H1 (cell line): ENCODE measurements around the gene ACACB. TPM values are rescaled to one million over a fixed set of nuclear protein-coding genes. Genes with fewer than 3 reads are reported as not detected.

Experiments
- CTCF ChIA-PET: fragments of 300-600 bp; sonication (Branson Sonifier 250); formaldehyde crosslinking; loops from one replicate; lab custom pipeline; 2021; ENCODE audit not compliant: partially characterized antibody; lab: Charles Lee
- POLR2A ChIA-PET: fragments of 300-600 bp; sonication (Branson Sonifier 250); formaldehyde crosslinking; loops from one replicate; lab custom pipeline; 2021; ENCODE audit warnings: inconsistent platforms; ENCODE audit not compliant: partially characterized antibody; lab: Charles Lee
- DNase-seq, 2 experiments: peaks; one replicate each; pipeline versions ENCODE4 v3.0.0 to v3.0.0-alpha.2; 2010 to 2022; ENCODE audit warnings: low spot score in 2 of 2, low read depth in 1 of 2, mixed read lengths in 1 of 2
- FAIRE-seq: peaks from 2 replicates; lab custom pipeline; 2011; peaks lifted over from hg19 to GRCh38; lab: Jason Lieb, UNC
- H2AFZ ChIP-seq: 2 replicates; pipeline ENCODE4 v1.8.1; 2012; ENCODE audit warnings: low read length, inconsistent platforms
- H2AK5ac ChIP-seq: 2 replicates; pipeline ENCODE4 v1.6.1; 2013; ENCODE audit warnings: low read depth, low read length
- H2BK120ac ChIP-seq: replicated peaks from 2 replicates; pipeline ENCODE3; 2013; ENCODE audit warnings: low read depth, low read length, inconsistent platforms
- H2BK12ac ChIP-seq: 2 replicates; pipeline ENCODE4 v1.6.1; 2013; ENCODE audit warnings: low read depth, low read length
- H2BK15ac ChIP-seq: 2 replicates; pipeline ENCODE4 v1.6.1; 2013; ENCODE audit warnings: low read length
- H2BK20ac ChIP-seq: 2 replicates; pipeline ENCODE4 v1.6.1; 2013; ENCODE audit warnings: low read length
- H2BK5ac ChIP-seq: 2 replicates; pipeline ENCODE4 v1.6.1; 2013; ENCODE audit warnings: low read depth, low read length
- H3K14ac ChIP-seq: 2 replicates; pipeline ENCODE4 v1.6.1; 2013; ENCODE audit warnings: inconsistent platforms; ENCODE audit not compliant: insufficient read length
- H3K18ac ChIP-seq: 2 replicates; pipeline ENCODE4 v1.6.1; 2013; ENCODE audit warnings: low read length; ENCODE audit errors: extremely low read depth
- H3K23ac ChIP-seq: 2 replicates; pipeline ENCODE4 v1.6.1; 2013; ENCODE audit warnings: inconsistent platforms; ENCODE audit not compliant: insufficient read length
- H3K23me2 ChIP-seq: 2 replicates; pipeline ENCODE4 v1.6.1; 2013; ENCODE audit warnings: low read depth, low read length
- H3K27ac ChIP-seq: 2 replicates; pipeline ENCODE4 v1.6.1; 2011; ENCODE audit warnings: low read depth, low read length, inconsistent platforms
- H3K27me3 ChIP-seq, 4 experiments: replicated peaks in 1 of 4; 1 replicate in 1 of 4; 2 replicates in 3 of 4; pipeline versions ENCODE4 v1.6.1 to v1.8.1; 2011 to 2013; ENCODE audit warnings: low read length in 3 of 4, mild to moderate bottlenecking in 3 of 4, inconsistent platforms in 2 of 4, mixed read lengths in 2 of 4, moderate library complexity in 1 of 4; ENCODE audit not compliant: control insufficient read depth in 3 of 4, insufficient read depth in 3 of 4; ENCODE audit errors: extremely low read depth in 1 of 4
- H3K36me3 ChIP-seq, 4 experiments: 2 replicates each; pipeline versions ENCODE4 v1.6.1 to v1.8.1; 2011 to 2013; ENCODE audit warnings: mild to moderate bottlenecking in 4 of 4, low read length in 3 of 4, moderate library complexity in 2 of 4, control low read depth in 1 of 4, inconsistent platforms in 1 of 4; ENCODE audit not compliant: insufficient read depth in 4 of 4, control insufficient read depth in 2 of 4
- H3K4ac ChIP-seq: replicated peaks from 2 replicates; pipeline ENCODE3; 2013; ENCODE audit warnings: low read length, low read depth, mixed read lengths, inconsistent platforms; ENCODE audit not compliant: insufficient read length
- H3K4me1 ChIP-seq, 4 experiments: replicated peaks in 1 of 4; 1 replicate in 1 of 4; 2 replicates in 3 of 4; pipeline versions ENCODE4 v1.6.1 to v1.8.1; 2011 to 2013; ENCODE audit warnings: low read length in 3 of 4, inconsistent platforms in 2 of 4, mixed read lengths in 1 of 4; ENCODE audit not compliant: insufficient read depth in 4 of 4, control insufficient read depth in 3 of 4
- H3K4me2 ChIP-seq, 2 experiments: 2 replicates each; pipeline versions ENCODE4 v1.6.1 to v1.8.1; 2011 to 2013; ENCODE audit warnings: low read depth in 2 of 2, low read length in 2 of 2, control low read depth in 1 of 2, inconsistent platforms in 1 of 2, mild to moderate bottlenecking in 1 of 2; ENCODE audit not compliant: insufficient read depth in 1 of 2
- H3K4me3 ChIP-seq, 4 experiments: fragments of 200-600, 300-600 bp in 1 of 4; sonication (generic), shearing (Covaris generic), sonication (Bioruptor Twin) in 1 of 4; 2 replicates each; pipeline versions ENCODE4 v1.5.1 to v1.8.1; 2011 to 2016; ENCODE audit warnings: low read length in 4 of 4, low read depth in 3 of 4, control low read depth in 2 of 4, inconsistent platforms in 2 of 4, mild to moderate bottlenecking in 2 of 4, mixed read lengths in 1 of 4, moderate library complexity in 1 of 4; ENCODE audit not compliant: insufficient read depth in 2 of 4; ENCODE audit errors: extremely low read depth in 1 of 4
- H3K56ac ChIP-seq: replicated peaks from 2 replicates; pipeline ENCODE3; 2013; ENCODE audit warnings: low read depth, mild to moderate bottlenecking, mixed read lengths, low read length, inconsistent platforms; ENCODE audit not compliant: insufficient read length
- H3K79me1 ChIP-seq: 2 replicates; pipeline ENCODE4 v1.6.1; 2013; ENCODE audit warnings: low read depth, low read length, control low read depth
- H3K79me2 ChIP-seq, 2 experiments: 2 replicates each; pipeline versions ENCODE4 v1.6.1 to v1.8.1; 2012 to 2013; ENCODE audit warnings: low read length in 2 of 2, mild to moderate bottlenecking in 2 of 2, inconsistent platforms in 1 of 2; ENCODE audit not compliant: insufficient read depth in 2 of 2, control insufficient read depth in 1 of 2
- H3K9ac ChIP-seq, 4 experiments: replicated peaks in 1 of 4; 1 replicate in 1 of 4; 2 replicates in 3 of 4; pipeline versions ENCODE4 v1.6.1 to v1.8.1; 2011 to 2013; ENCODE audit warnings: low read depth in 3 of 4, low read length in 3 of 4, control low read depth in 2 of 4, mild to moderate bottlenecking in 2 of 4, moderate library complexity in 2 of 4, inconsistent platforms in 1 of 4; ENCODE audit errors: extremely low read depth in 1 of 4
- H3K9me3 ChIP-seq, 2 experiments: 2 replicates each; pipeline versions ENCODE4 v1.6.1 to v1.8.1; 2012 to 2013; ENCODE audit warnings: mild to moderate bottlenecking in 2 of 2, moderate library complexity in 2 of 2, control low read depth in 1 of 2, inconsistent platforms in 1 of 2, low read depth in 1 of 2, low read length in 1 of 2, mixed read lengths in 1 of 2; ENCODE audit not compliant: insufficient read depth in 2 of 2
- H4K20me1 ChIP-seq, 2 experiments: replicated peaks in 1 of 2; 2 replicates each; pipeline versions ENCODE3 to v1.8.1; 2011 to 2013; ENCODE audit warnings: inconsistent platforms in 2 of 2, low read length in 2 of 2, mild to moderate bottlenecking in 1 of 2; ENCODE audit not compliant: insufficient read depth in 2 of 2, control insufficient read depth in 1 of 2
- H4K5ac ChIP-seq: 2 replicates; pipeline ENCODE4 v1.6.1; 2013; ENCODE audit warnings: low read length, low read depth, mixed read lengths, inconsistent platforms; ENCODE audit not compliant: insufficient read length
- H4K8ac ChIP-seq: 2 replicates; pipeline ENCODE4 v1.8.0; 2013; ENCODE audit warnings: mild to moderate bottlenecking, moderate library complexity, low read length, inconsistent platforms; ENCODE audit not compliant: insufficient read depth; ENCODE audit errors: extremely low read depth
- H4K91ac ChIP-seq: replicated peaks from 2 replicates; pipeline ENCODE3; 2013; ENCODE audit warnings: low read length, mixed read lengths, inconsistent platforms; ENCODE audit not compliant: insufficient read length
- ASH2L ChIP-seq: fragments of 200-600, 300-600 bp; sonication (generic); IDR thresholded peaks from one replicate; pipeline ENCODE4 v1.7.1; 2017; ENCODE audit warnings: low read length
- EZH2 ChIP-seq: fragments of 200-600 bp; sonication (generic); IDR thresholded peaks from 2 replicates; pipeline ENCODE4 v1.7.1; 2012; ENCODE audit warnings: low read depth, mild to moderate bottlenecking, moderate library complexity, low read length, inconsistent platforms; ENCODE audit not compliant: severe bottlenecking
- JUN ChIP-seq: IDR thresholded peaks from 2 replicates; pipeline ENCODE4 v1.6.1; 2011; ENCODE audit warnings: low read depth, mild to moderate bottlenecking, improper control_type of control experiment, low read length
- TAF7 ChIP-seq: optimal IDR thresholded peaks from 2 replicates; pipeline ENCODE3; 2011; ENCODE audit warnings: low read depth, mild to moderate bottlenecking, inconsistent platforms, low read length, moderate library complexity, borderline replicate concordance
- WGBS, 2 experiments: shearing (Covaris generic) in 1 of 2; methylation state at CpG; one replicate each; pipeline versions ENCODE4 v1.1.6 to v1.1.7; 2013 to 2015; ENCODE audit warnings: low lambda C conversion rate in 2 of 2, mixed read lengths in 2 of 2, inconsistent platforms in 1 of 2, low coverage in 1 of 2, missing lambda C conversion rate in 1 of 2; ENCODE audit not compliant: insufficient replicate concordance in 2 of 2, insufficient coverage in 1 of 2, insufficient read length in 1 of 2; ENCODE audit errors: extremely low coverage in 1 of 2, missing lambda C conversion rate in 1 of 2; 5-methylcytosine and 5-hydroxymethylcytosine counted together
- polyA plus RNA-seq, 7 experiments: library from polyadenylated mRNA; depleted of rRNA in 3 of 7; stranded (reverse) in 5 of 7; unstranded in 2 of 7; fragments of >200 nt in 5 of 7; fragments of 200-250 nt in 2 of 7; gene quantifications; 1 replicate in 5 of 7; 2 replicates in 1 of 7; 4 replicates in 1 of 7; pipeline versions ENCODE4 v1.2.1 to v1.2.3, GENCODE V29; 2011 to 2013; ENCODE audit warnings: missing spikeins in 2 of 7, mixed read lengths in 2 of 7
- total RNA-seq: library from RNA; stranded (reverse); fragmentation: NEBNext Ultra II Directional; extraction: Animal tissue kit (Norgen Biotek cat#: 25700); gene quantifications from 2 replicates; pipeline ENCODE4 v1.2.1, GENCODE V29; 2021
- TF ChIP-seq, protein P1 (sequence below): IDR thresholded peaks from 2 replicates; pipeline ENCODE4 v1.6.1; 2011; ENCODE audit warnings: low read length, improper control_type of control experiment
- TF ChIP-seq, protein P2 (sequence below): IDR thresholded peaks from 2 replicates; pipeline ENCODE4 v1.6.1; 2012; ENCODE audit warnings: low read length, inconsistent platforms
- TF ChIP-seq, protein P3 (sequence below): IDR thresholded peaks from 2 replicates; pipeline ENCODE4 v1.6.1; 2012; ENCODE audit warnings: inconsistent platforms

Gene ACACB
- total and polyA plus RNA-seq, 2 of the 8 experiments (the other 6 are each of a cell fraction or from before 2014, with no cell fraction given), result 5.8 to 15.3 TPM

DNA sequence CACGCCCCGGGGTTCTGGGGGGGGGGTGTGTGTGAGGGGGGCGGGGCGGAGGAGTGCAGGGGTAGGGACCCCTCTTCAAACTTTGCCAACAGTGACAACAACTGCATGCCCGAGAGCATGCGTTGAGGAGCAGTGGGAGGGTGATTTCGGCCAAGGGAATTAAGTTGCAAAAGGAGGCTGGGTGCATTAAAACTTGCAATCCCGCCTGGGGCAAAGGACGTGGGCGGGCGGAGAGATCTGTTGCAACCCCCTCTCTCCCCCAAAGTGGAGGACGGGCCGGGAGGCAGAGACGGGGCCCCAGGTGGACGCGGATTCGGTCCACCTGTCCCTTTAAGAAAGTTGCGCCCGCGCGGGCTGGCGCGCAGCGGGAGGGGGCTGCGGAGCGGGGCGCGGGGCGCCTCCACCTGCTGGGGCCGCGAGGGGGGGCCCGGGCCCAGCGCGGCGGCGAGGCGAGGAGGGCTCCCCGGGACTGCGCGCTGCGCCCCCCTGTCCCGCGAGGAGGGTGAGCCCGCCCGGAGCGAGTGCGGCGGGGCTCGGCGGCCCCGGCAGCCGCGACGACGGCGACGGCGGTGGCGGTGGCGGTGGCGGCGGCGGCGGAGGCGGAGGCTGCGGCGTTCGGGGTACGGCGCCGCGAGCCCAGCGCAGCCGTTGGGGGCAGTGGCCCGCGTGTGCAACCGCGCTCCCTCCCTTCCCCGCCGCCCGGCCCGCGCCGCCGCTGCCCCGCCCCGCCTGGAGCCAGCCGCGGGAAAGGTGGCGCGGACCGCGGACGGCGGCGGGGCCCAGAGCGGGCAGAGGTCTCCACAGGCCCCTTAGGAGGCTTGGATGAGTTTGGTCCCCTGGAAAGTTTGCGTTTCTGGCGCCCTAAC is 193.2 kb downstream of the ACACB start:
- no peak overlapping the region for H2BK15ac ChIP-seq
- no peak overlapping the region; the same call in 1 of the 2 replicates for H4K8ac ChIP-seq
- H4K5ac ChIP-seq, result no peak overlapping the region
- no peaks in the 10 kb centered on the region for H3K79me2 ChIP-seq
- H3K9me3 ChIP-seq, result no peaks in the 10 kb centered on the region
- no peak overlapping the region for H3K4ac ChIP-seq
- H2BK120ac ChIP-seq, result no peak overlapping the region
- H3K18ac ChIP-seq, result no peak overlapping the region
- peak in 1 of 2 experiments; percentile 69 for DNase-seq
- H3K23me2 ChIP-seq, result peaks cover 8% of the 10 kb centered on the region; the same call in 1 of the 2 replicates
- no peak overlapping the region for H4K91ac ChIP-seq
- H2AFZ ChIP-seq, result peak overlapping the region; percentile 88
- H3K4me1 ChIP-seq, result peaks cover 0 to 6% (median under 1%) of the 10 kb centered on the region in 4 experiments; a peak in 2 of 7 replicates
- TF ChIP-seq, protein P1, sequence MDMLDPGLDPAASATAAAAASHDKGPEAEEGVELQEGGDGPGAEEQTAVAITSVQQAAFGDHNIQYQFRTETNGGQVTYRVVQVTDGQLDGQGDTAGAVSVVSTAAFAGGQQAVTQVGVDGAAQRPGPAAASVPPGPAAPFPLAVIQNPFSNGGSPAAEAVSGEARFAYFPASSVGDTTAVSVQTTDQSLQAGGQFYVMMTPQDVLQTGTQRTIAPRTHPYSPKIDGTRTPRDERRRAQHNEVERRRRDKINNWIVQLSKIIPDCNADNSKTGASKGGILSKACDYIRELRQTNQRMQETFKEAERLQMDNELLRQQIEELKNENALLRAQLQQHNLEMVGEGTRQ, result no peak
- TF ChIP-seq, protein P2, sequence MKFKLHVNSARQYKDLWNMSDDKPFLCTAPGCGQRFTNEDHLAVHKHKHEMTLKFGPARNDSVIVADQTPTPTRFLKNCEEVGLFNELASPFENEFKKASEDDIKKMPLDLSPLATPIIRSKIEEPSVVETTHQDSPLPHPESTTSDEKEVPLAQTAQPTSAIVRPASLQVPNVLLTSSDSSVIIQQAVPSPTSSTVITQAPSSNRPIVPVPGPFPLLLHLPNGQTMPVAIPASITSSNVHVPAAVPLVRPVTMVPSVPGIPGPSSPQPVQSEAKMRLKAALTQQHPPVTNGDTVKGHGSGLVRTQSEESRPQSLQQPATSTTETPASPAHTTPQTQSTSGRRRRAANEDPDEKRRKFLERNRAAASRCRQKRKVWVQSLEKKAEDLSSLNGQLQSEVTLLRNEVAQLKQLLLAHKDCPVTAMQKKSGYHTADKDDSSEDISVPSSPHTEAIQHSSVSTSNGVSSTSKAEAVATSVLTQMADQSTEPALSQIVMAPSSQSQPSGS, result no peak
- TF ChIP-seq EZH2 (peak; percentile 0), TAF7 (no peak), ASH2L (peak; percentile 23), JUN (no peak)
- TF ChIP-seq, protein P3, sequence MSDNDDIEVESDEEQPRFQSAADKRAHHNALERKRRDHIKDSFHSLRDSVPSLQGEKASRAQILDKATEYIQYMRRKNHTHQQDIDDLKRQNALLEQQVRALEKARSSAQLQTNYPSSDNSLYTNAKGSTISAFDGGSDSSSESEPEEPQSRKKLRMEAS, result peak; percentile 69
- H2BK12ac ChIP-seq, result no peak overlapping the region
- no peak overlapping the region for H2BK5ac ChIP-seq
- peaks cover 10 to 54% (median 40%) of the 10 kb centered on the region in 4 experiments for H3K27me3 ChIP-seq
- peak overlapping the region; percentile 83 to 96 for H3K4me2 ChIP-seq
- CTCF ChIA-PET, result interaction anchor here (1.6 kb wide), 1 partner anchor 14 kb away, joined by 3 read pairs; no protein-coding TSS in a partner anchor
- H4K20me1 ChIP-seq, result peaks cover 0 to 1% of the 10 kb centered on the region in 2 experiments
- H3K4me3 ChIP-seq, result peak overlapping the region; percentile 47 to 73 (median 59)
- no peak overlapping the region for H2BK20ac ChIP-seq
- no peak overlapping the region for H3K27ac ChIP-seq
- POLR2A ChIA-PET, result interaction anchor here (1.2 kb wide), 1 partner anchor 21 kb away, joined by 4 read pairs; no protein-coding TSS in a partner anchor
- no peak overlapping the region for H2AK5ac ChIP-seq
- H3K23ac ChIP-seq, result no peak overlapping the region
- WGBS, 2 experiments, result 0% methylated on average over 12 of the region's 99 CpGs; no CpG with 5 or more reads in 1 of the 2 experiments
- H3K14ac ChIP-seq, result no peak overlapping the region
- H3K79me1 ChIP-seq, result no peaks in the 10 kb centered on the region
- peak overlapping the region in 1 of 4 experiments; percentile 4; a peak in 1 of 7 replicates for H3K9ac ChIP-seq
- no peak overlapping the region for H3K56ac ChIP-seq
- no peaks in the 10 kb centered on the region for H3K36me3 ChIP-seq
- no peak for FAIRE-seq
